Spleen (tissue), 11 donors: ENCODE data around the gene DNAI7. TPM values are rescaled to one million over a fixed set of nuclear protein-coding genes. Genes with fewer than 3 reads are reported as not detected.

Experiments
- DNase-seq: peaks from one replicate; pipeline ENCODE4 v3.0.0-alpha.2; 2020
- H3K27ac ChIP-seq, 8 donors: fragments of 200-600 bp; sonication (generic) in 7 of 8; 1 replicate in 4 of 8; 2 replicates in 4 of 8; pipeline versions ENCODE4 v1.5.0 to v1.8.0; 2016 to 2021; ENCODE audit warnings: inconsistent platforms in 4 of 8, mild to moderate bottlenecking in 4 of 8, moderate library complexity in 1 of 8
- H3K27me3 ChIP-seq, 7 donors: fragments of 200-600 bp; sonication (generic) in 6 of 7; replicated peaks in 1 of 7; 1 replicate in 4 of 7; 2 replicates in 3 of 7; pipeline versions ENCODE4 v1.5.0 to v1.8.0; 2016 to 2021; ENCODE audit warnings: inconsistent platforms in 3 of 7, mild to moderate bottlenecking in 1 of 7
- H3K36me3 ChIP-seq, 6 donors: fragments of 200-600 bp; sonication (generic) in 5 of 6; 1 replicate in 4 of 6; 2 replicates in 2 of 6; pipeline versions ENCODE4 v1.5.0 to v1.8.0; 2016 to 2021; ENCODE audit warnings: inconsistent platforms in 2 of 6
- H3K4me1 ChIP-seq, 6 donors: fragments of 200-600 bp; sonication (generic) in 5 of 6; 1 replicate in 3 of 6; 2 replicates in 3 of 6; pipeline versions ENCODE4 v1.5.0 to v1.8.0; 2016 to 2021; ENCODE audit warnings: inconsistent platforms in 3 of 6
- H3K4me3 ChIP-seq, 8 donors: fragments of 200-600 bp; sonication (generic) in 7 of 8; 1 replicate in 4 of 8; 2 replicates in 4 of 8; pipeline versions ENCODE4 v1.5.0 to v1.8.0; 2016 to 2021; ENCODE audit warnings: inconsistent platforms in 4 of 8, mild to moderate bottlenecking in 4 of 8, moderate library complexity in 2 of 8
- H3K9me3 ChIP-seq, 8 donors: fragments of 200-600 bp; sonication (generic) in 7 of 8; 1 replicate in 4 of 8; 2 replicates in 4 of 8; pipeline versions ENCODE4 v1.5.0 to v1.8.0; 2016 to 2021; ENCODE audit warnings: inconsistent platforms in 4 of 8
- CTCF ChIP-seq, 11 experiments: fragments of 200-600 bp in 7 of 11; fragments of 450-650 bp in 4 of 11; sonication (generic) in 4 of 11; IDR thresholded peaks in 8 of 11; conservative IDR thresholded peaks in 3 of 11; 1 replicate in 7 of 11; 2 replicates in 4 of 11; pipeline versions ENCODE4 v1.4.0 to v1.8.0; 2016 to 2021; ENCODE audit warnings: antibody characterized with exemption in 11 of 11, inconsistent platforms in 4 of 11, mild to moderate bottlenecking in 1 of 11
- POLR2A ChIP-seq, 3 donors: fragments of 450-650 bp; IDR thresholded peaks; one replicate each; pipeline ENCODE4 v1.5.1; 2017; ENCODE audit warnings: antibody characterized with exemption in 3 of 3, mild to moderate bottlenecking in 1 of 3
- POLR2AphosphoS5 ChIP-seq, 3 donors: sonication (generic); formaldehyde crosslinking; IDR thresholded peaks; one replicate each; pipeline ENCODE4 v1.5.1; 2017; ENCODE audit warnings: antibody characterized with exemption in 3 of 3
- WGBS, 5 donors: extraction: QIAGEN DNeasy Blood & Tissue Kit in 3 of 5; methylation state at CpG; one replicate each; pipeline versions ENCODE4 v1.1.5 to v1.1.7; 2013 to 2018; 5-methylcytosine and 5-hydroxymethylcytosine counted together
- intact Hi-C: fragments of 100-400 bp; cut with DNase I; formaldehyde crosslinking; loops from one replicate; pipeline ENCODE4 v1.15.0; 2023; ENCODE audit warnings: low total_unique reads
- polyA plus RNA-seq, 3 donors: library from polyadenylated mRNA; stranded (reverse); fragments of 200-250 nt; gene quantifications; one replicate each; pipeline ENCODE4 v1.2.1, GENCODE V29; 2013
- total RNA-seq, 7 donors: library from RNA; depleted of rRNA in 3 of 7; stranded (reverse); fragments of >200 nt in 3 of 7; fragmentation: NEBNext Ultra II Directional in 4 of 7; extraction: Animal tissue kit (Norgen Biotek cat#: 25700) in 4 of 7; gene quantifications; one replicate each; pipeline versions ENCODE4 v1.1.0 to v1.2.1, GENCODE V29; 2016 to 2021
- donor health status: healthy with polysubstance abuse.
- donor health status: DM: no; HTN: no; CAD: no; lungs with moderate emphysema.
- donor health status: DM: no; HTN: no; CAD: no.
- donor health status: Bipolar disorder and iron deficiency.
- donor health status: healthy.
- donor health status: DM: no; HTN: no; CAD: no.
- donor health status: DM: yes; HTN: yes; CAD: no.

Gene DNAI7
- total and polyA plus RNA-seq, 10 donors: 0.03 to 0.28 (median 0.12) TPM; not detected in 6

GRCh38 chr12:25126101-25126500, 68.9 kb downstream of the DNAI7 start:
- no peak overlapping the region for H3K27ac ChIP-seq
- no peak overlapping the region for H3K4me3 ChIP-seq
- H3K27me3 ChIP-seq: no peaks in the 10 kb centered on the region
- H3K9me3 ChIP-seq: no peaks in the 10 kb centered on the region
- TF ChIP-seq POLR2AphosphoS5 (IDR thresholded peaks at IDR 0.05) (no peak), POLR2A (IDR thresholded peaks at IDR 0.05) (no peak), CTCF (IDR thresholded peaks at IDR 0.05 in 8 of 11, conservative IDR thresholded peaks at IDR 0.05 in 3 of 11) (no peak)
- no peak for DNase-seq
- no peaks in the 10 kb centered on the region for H3K4me1 ChIP-seq
- intact Hi-C loops: no loop called here
- H3K36me3 ChIP-seq: no peaks in the 10 kb centered on the region

GRCh38 chr12:25124493-25124892, 70.5 kb downstream of the DNAI7 start:
- no peaks in the 10 kb centered on the region for H3K27me3 ChIP-seq
- H3K4me3 ChIP-seq: no peak overlapping the region
- H3K4me1 ChIP-seq: no peaks in the 10 kb centered on the region
- H3K36me3 ChIP-seq: no peaks in the 10 kb centered on the region
- no peak for TF ChIP-seq POLR2AphosphoS5 (IDR thresholded peaks at IDR 0.05)
- TF ChIP-seq CTCF (IDR thresholded peaks at IDR 0.05 in 8 of 11, conservative IDR thresholded peaks at IDR 0.05 in 3 of 11): no peak
- TF ChIP-seq POLR2A (IDR thresholded peaks at IDR 0.05): no peak
- intact Hi-C loops: no loop called here
- H3K27ac ChIP-seq: no peak overlapping the region
- no peaks in the 10 kb centered on the region for H3K9me3 ChIP-seq
- no peak for DNase-seq

GRCh38 chr12:25123126-25123525, 71.8 kb downstream of the DNAI7 start:
- WGBS, 5 donors: 59 to 70% (median 66%) methylated on average over 1 of the region's 1 CpG
- Histone ChIP-seq H3K9me3 (no peaks in the 10 kb centered on the region), H3K36me3 (no peaks in the 10 kb centered on the region), H3K4me3 (no peak overlapping the region), H3K4me1 (no peaks in the 10 kb centered on the region), H3K27me3 (no peaks in the 10 kb centered on the region), H3K27ac (no peak overlapping the region)
- intact Hi-C loops: no loop called here
- no peak for DNase-seq
- TF ChIP-seq CTCF (IDR thresholded peaks at IDR 0.05 in 8 of 11, conservative IDR thresholded peaks at IDR 0.05 in 3 of 11) (no peak), POLR2A (IDR thresholded peaks at IDR 0.05) (no peak), POLR2AphosphoS5 (IDR thresholded peaks at IDR 0.05) (no peak)

GRCh38 chr12:25121916-25122315, 73.0 kb downstream of the DNAI7 start:
- Histone ChIP-seq H3K9me3 (no peaks in the 10 kb centered on the region), H3K36me3 (no peaks in the 10 kb centered on the region), H3K27ac (no peak overlapping the region), H3K4me3 (no peak overlapping the region), H3K27me3 (no peaks in the 10 kb centered on the region), H3K4me1 (no peaks in the 10 kb centered on the region)
- 90 to 95% (median 94%) methylated on average over 3 of the region's 3 CpGs for WGBS, 5 donors
- intact Hi-C loops: no loop called here
- no peak for DNase-seq
- TF ChIP-seq CTCF (IDR thresholded peaks at IDR 0.05 in 8 of 11, conservative IDR thresholded peaks at IDR 0.05 in 3 of 11) (no peak), POLR2A (IDR thresholded peaks at IDR 0.05) (no peak), POLR2AphosphoS5 (IDR thresholded peaks at IDR 0.05) (no peak)
